Spleen (tissue), 11 donors: ENCODE results near the gene KIF26B. TPM values are rescaled to one million over a fixed set of nuclear protein-coding genes. Genes with fewer than 3 reads are reported as not detected.

Source experiments
- DNase-seq: peaks from one replicate; pipeline ENCODE4 v3.0.0-alpha.2; 2020
- H3K27ac ChIP-seq, 8 donors: fragments of 200-600 bp; sonication (generic) in 7 of 8; 1 replicate in 4 of 8; 2 replicates in 4 of 8; pipeline versions ENCODE4 v1.5.0 to v1.8.0; 2016 to 2021; ENCODE audit warnings: inconsistent platforms in 4 of 8, mild to moderate bottlenecking in 4 of 8, moderate library complexity in 1 of 8
- H3K27me3 ChIP-seq, 7 donors: fragments of 200-600 bp; sonication (generic) in 6 of 7; replicated peaks in 1 of 7; 1 replicate in 4 of 7; 2 replicates in 3 of 7; pipeline versions ENCODE4 v1.5.0 to v1.8.0; 2016 to 2021; ENCODE audit warnings: inconsistent platforms in 3 of 7, mild to moderate bottlenecking in 1 of 7
- H3K36me3 ChIP-seq, 6 donors: fragments of 200-600 bp; sonication (generic) in 5 of 6; 1 replicate in 4 of 6; 2 replicates in 2 of 6; pipeline versions ENCODE4 v1.5.0 to v1.8.0; 2016 to 2021; ENCODE audit warnings: inconsistent platforms in 2 of 6
- H3K4me1 ChIP-seq, 6 donors: fragments of 200-600 bp; sonication (generic) in 5 of 6; 1 replicate in 3 of 6; 2 replicates in 3 of 6; pipeline versions ENCODE4 v1.5.0 to v1.8.0; 2016 to 2021; ENCODE audit warnings: inconsistent platforms in 3 of 6
- H3K4me3 ChIP-seq, 8 donors: fragments of 200-600 bp; sonication (generic) in 7 of 8; 1 replicate in 4 of 8; 2 replicates in 4 of 8; pipeline versions ENCODE4 v1.5.0 to v1.8.0; 2016 to 2021; ENCODE audit warnings: inconsistent platforms in 4 of 8, mild to moderate bottlenecking in 4 of 8, moderate library complexity in 2 of 8
- H3K9me3 ChIP-seq, 8 donors: fragments of 200-600 bp; sonication (generic) in 7 of 8; 1 replicate in 4 of 8; 2 replicates in 4 of 8; pipeline versions ENCODE4 v1.5.0 to v1.8.0; 2016 to 2021; ENCODE audit warnings: inconsistent platforms in 4 of 8
- POLR2A ChIP-seq, 3 donors: fragments of 450-650 bp; IDR thresholded peaks; one replicate each; pipeline ENCODE4 v1.5.1; 2017; ENCODE audit warnings: antibody characterized with exemption in 3 of 3, mild to moderate bottlenecking in 1 of 3
- POLR2AphosphoS5 ChIP-seq, 3 donors: sonication (generic); formaldehyde crosslinking; IDR thresholded peaks; one replicate each; pipeline ENCODE4 v1.5.1; 2017; ENCODE audit warnings: antibody characterized with exemption in 3 of 3
- WGBS, 5 donors: extraction: QIAGEN DNeasy Blood & Tissue Kit in 3 of 5; methylation state at CpG; one replicate each; pipeline versions ENCODE4 v1.1.5 to v1.1.7; 2013 to 2018; 5-methylcytosine and 5-hydroxymethylcytosine counted together
- intact Hi-C: fragments of 100-400 bp; cut with DNase I; formaldehyde crosslinking; loops from one replicate; pipeline ENCODE4 v1.15.0; 2023; ENCODE audit warnings: low total_unique reads
- polyA plus RNA-seq, 3 donors: library from polyadenylated mRNA; stranded (reverse); fragments of 200-250 nt; gene quantifications; one replicate each; pipeline ENCODE4 v1.2.1, GENCODE V29; 2013
- total RNA-seq, 7 donors: library from RNA; depleted of rRNA in 3 of 7; stranded (reverse); fragments of >200 nt in 3 of 7; fragmentation: NEBNext Ultra II Directional in 4 of 7; extraction: Animal tissue kit (Norgen Biotek cat#: 25700) in 4 of 7; gene quantifications; one replicate each; pipeline versions ENCODE4 v1.1.0 to v1.2.1, GENCODE V29; 2016 to 2021
- TF ChIP-seq, protein P1 (sequence below), 11 experiments: fragments of 200-600 bp in 7 of 11; fragments of 450-650 bp in 4 of 11; sonication (generic) in 4 of 11; IDR thresholded peaks in 8 of 11; conservative IDR thresholded peaks in 3 of 11; 1 replicate in 7 of 11; 2 replicates in 4 of 11; pipeline versions ENCODE4 v1.4.0 to v1.8.0; 2016 to 2021; ENCODE audit warnings: antibody characterized with exemption in 11 of 11, inconsistent platforms in 4 of 11, mild to moderate bottlenecking in 1 of 11
- donor health status: healthy with polysubstance abuse.
- donor health status: DM: no; HTN: no; CAD: no; lungs with moderate emphysema.
- donor health status: DM: no; HTN: no; CAD: no.
- donor health status: Bipolar disorder and iron deficiency.
- donor health status: healthy.
- donor health status: DM: no; HTN: no; CAD: no.
- donor health status: DM: yes; HTN: yes; CAD: no.

Gene KIF26B
- total and polyA plus RNA-seq, 10 donors, result 0.07 to 4.5 (median 0.60) TPM; not detected in 1

DNA sequence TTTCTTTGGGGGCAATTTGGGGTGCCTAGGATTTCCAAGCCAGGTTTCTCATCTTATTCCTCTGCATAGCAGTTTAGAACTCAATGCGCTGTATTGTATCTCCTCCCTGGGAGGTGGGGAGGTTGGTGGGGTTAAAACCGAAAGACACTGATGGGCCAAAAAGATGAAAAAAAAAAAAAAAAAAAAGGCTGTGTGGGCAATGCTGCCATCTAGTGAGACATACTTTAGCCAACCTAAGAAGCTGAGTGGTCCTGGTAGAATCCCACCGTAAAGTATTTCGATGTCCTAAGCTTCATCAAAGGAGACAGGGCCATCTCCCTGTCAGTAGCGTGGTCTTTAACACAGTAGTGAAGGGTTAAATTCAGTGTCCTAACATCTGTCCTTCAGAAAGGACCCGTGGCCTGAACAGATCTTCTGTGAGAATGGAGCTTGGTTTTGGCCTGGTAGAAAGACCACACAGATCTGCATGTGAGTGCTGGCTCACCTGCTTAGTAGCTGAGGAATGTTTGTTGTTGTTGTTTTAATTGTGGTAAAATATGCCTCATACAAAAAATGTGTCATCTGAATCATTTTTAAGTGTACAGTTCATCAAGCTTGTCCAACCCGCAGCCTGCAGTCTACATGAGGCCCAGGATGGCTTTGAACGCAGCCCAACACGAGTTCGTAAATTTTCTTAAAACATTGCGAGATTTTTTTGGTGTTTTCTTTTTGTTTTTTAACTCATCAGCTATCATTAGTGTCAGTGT lies 226.2 kb downstream of the KIF26B start:
- H3K4me1 ChIP-seq, result no peaks in the 10 kb centered on the region
- intact Hi-C loops, result no loop called here
- no peak overlapping the region for H3K27ac ChIP-seq
- no peaks in the 10 kb centered on the region for H3K36me3 ChIP-seq
- TF ChIP-seq, protein P1, sequence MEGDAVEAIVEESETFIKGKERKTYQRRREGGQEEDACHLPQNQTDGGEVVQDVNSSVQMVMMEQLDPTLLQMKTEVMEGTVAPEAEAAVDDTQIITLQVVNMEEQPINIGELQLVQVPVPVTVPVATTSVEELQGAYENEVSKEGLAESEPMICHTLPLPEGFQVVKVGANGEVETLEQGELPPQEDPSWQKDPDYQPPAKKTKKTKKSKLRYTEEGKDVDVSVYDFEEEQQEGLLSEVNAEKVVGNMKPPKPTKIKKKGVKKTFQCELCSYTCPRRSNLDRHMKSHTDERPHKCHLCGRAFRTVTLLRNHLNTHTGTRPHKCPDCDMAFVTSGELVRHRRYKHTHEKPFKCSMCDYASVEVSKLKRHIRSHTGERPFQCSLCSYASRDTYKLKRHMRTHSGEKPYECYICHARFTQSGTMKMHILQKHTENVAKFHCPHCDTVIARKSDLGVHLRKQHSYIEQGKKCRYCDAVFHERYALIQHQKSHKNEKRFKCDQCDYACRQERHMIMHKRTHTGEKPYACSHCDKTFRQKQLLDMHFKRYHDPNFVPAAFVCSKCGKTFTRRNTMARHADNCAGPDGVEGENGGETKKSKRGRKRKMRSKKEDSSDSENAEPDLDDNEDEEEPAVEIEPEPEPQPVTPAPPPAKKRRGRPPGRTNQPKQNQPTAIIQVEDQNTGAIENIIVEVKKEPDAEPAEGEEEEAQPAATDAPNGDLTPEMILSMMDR (IDR thresholded peaks at IDR 0.05 in 8 of 11, conservative IDR thresholded peaks at IDR 0.05 in 3 of 11), result peak in 3 of 11 experiments; percentile 13 to 26 (median 14)
- no peak for TF ChIP-seq POLR2AphosphoS5 (IDR thresholded peaks at IDR 0.05)
- DNase-seq, result no peak
- 81 to 84% (median 83%) methylated on average over 11 of the region's 11 CpGs for WGBS, 5 donors
- H3K27me3 ChIP-seq, result peaks cover 0 to 4% (median 0%) of the 10 kb centered on the region in 7 donors
- no peaks in the 10 kb centered on the region for H3K9me3 ChIP-seq
- H3K4me3 ChIP-seq, result no peak overlapping the region

DNA sequence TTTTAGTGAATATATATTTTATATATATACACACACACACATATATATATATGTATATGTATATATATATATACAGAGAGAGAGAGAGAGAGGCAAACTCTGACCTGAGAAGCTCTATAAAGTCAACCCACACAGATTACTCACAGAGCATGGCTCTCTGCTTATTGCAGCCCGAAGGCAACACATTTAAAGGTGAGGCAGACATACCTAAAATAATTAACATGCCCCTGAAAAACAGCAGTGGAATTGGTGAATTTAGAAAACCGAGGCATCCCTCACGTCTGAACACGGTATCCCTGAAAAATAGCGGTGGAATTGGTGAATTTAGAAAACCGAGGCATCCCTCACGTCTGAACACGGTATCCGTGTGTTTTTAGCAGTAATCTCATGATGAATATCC lies 228.2 kb downstream of the KIF26B start:
- Histone ChIP-seq H3K4me1 (no peaks in the 10 kb centered on the region), H3K27ac (no peak overlapping the region), H3K36me3 (no peaks in the 10 kb centered on the region), H3K4me3 (no peak overlapping the region), H3K27me3 (peaks cover 0 to 4% (median 0%) of the 10 kb centered on the region in 7 donors), H3K9me3 (no peaks in the 10 kb centered on the region)
- WGBS, 5 donors, result 87 to 94% (median 87%) methylated on average over 9 of the region's 9 CpGs
- intact Hi-C loops, result no loop called here
- TF ChIP-seq POLR2A (IDR thresholded peaks at IDR 0.05) (no peak), POLR2AphosphoS5 (IDR thresholded peaks at IDR 0.05) (no peak)
- TF ChIP-seq, protein P1 (IDR thresholded peaks at IDR 0.05 in 8 of 11, conservative IDR thresholded peaks at IDR 0.05 in 3 of 11), result no peak
- no peak for DNase-seq

DNA sequence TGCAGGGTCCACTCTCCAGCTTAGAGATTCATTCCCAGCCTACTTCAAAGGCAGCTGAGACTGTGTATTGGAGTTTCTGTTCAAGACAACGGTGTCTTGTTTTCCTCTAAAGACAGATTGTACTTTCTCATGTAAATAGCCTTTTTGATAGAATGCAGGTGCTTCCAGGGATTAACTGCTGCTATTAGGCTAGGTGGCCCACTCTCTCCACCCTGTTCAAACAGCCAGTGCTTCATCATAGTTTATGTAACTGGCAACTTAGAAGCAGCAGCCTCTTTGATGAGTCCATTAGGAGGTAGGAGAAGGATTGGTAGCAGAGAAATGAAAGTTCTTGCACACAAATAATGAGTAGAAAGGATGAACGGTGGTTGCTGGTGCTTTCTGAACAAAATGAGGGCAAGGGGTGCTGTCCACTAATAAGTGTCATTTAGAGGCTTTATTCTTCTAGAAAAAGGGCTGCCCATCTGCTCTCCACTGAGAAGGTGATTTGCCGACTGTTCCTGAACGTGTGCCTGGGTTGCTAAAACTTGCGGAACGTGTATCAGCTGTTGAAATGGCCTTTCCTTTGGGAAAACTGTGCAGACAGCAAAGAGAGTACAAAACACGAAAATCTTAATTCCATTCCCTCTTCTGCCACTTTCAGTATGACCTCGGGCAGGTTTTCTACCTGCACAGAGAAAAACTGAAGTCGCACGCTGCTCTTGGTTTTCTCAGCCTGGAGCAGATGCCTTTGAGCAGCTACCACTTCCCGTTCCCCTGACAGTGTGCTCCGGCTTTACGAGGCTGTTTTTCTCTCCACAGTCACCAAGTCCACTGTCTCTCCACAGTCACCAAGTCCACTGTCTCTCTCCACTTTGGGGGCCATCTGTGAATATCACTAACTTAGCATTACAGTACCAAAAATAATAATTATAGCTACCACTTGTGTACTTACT lies 228.9 kb downstream of the KIF26B start:
- intact Hi-C loops, result no loop called here
- DNase-seq, result no peak
- TF ChIP-seq POLR2A (IDR thresholded peaks at IDR 0.05) (no peak), POLR2AphosphoS5 (IDR thresholded peaks at IDR 0.05) (no peak)
- TF ChIP-seq, protein P1 (IDR thresholded peaks at IDR 0.05 in 8 of 11, conservative IDR thresholded peaks at IDR 0.05 in 3 of 11), result no peak
- Histone ChIP-seq H3K36me3 (no peaks in the 10 kb centered on the region), H3K27me3 (peaks cover 0 to 4% (median 0%) of the 10 kb centered on the region in 7 donors), H3K27ac (no peak overlapping the region), H3K9me3 (no peaks in the 10 kb centered on the region), H3K4me1 (no peaks in the 10 kb centered on the region), H3K4me3 (no peak overlapping the region)
- WGBS, 5 donors, result 62 to 70% (median 70%) methylated on average over 13 of the region's 13 CpGs
